ENCODE data around the gene ABLIM2. TPM values are rescaled to one million over a fixed set of nuclear protein-coding genes. Genes with fewer than 3 reads are reported as not detected.

The ABLIM2 gene
- polyA plus RNA-seq, 3 donors: 0.21 TPM; not detected in 2

- Histone ChIP-seq H3K79me2 (ENCODE audit: insufficient read depth, low read length) (no peaks in the 10 kb centered on the region), H3K4me1 (ENCODE audit: control insufficient read depth in 1 of 2, insufficient read depth in 2 of 2, low read length in 2 of 2) (no peaks in the 10 kb centered on the region), H3K9me3 (replicated peaks in 1 of 2; ENCODE audit: control insufficient read depth in 1 of 2, insufficient read depth in 1 of 2, low read length in 2 of 2) (peaks cover 15 to 63% of the 10 kb centered on the region in 2 donors), H3K27ac (ENCODE audit: low read depth in 1 of 2, low read length in 2 of 2) (no peak overlapping the region), H3K27me3 (ENCODE audit: control insufficient read depth in 2 of 2, insufficient read depth in 2 of 2, low read length in 2 of 2) (no peaks in the 10 kb centered on the region), H2AFZ (ENCODE audit: insufficient read depth, low read depth, low read length, poor library complexity, severe bottlenecking) (no peak overlapping the region), H3K4me3 (replicated peaks in 1 of 3; ENCODE audit: low read depth in 2 of 3, low read length in 3 of 3) (no peak overlapping the region), H3K36me3 (replicated peaks in 1 of 2; ENCODE audit: control insufficient read depth in 1 of 2, insufficient read depth in 2 of 2, low read length in 2 of 2) (no peaks in the 10 kb centered on the region), H3K4me2 (replicated peaks; ENCODE audit: extremely low read depth, low read length, poor library complexity, severe bottlenecking) (no peak overlapping the region), H3K9ac (ENCODE audit: insufficient read depth, low read length, poor library complexity, severe bottlenecking) (no peak overlapping the region), H4K20me1 (ENCODE audit: insufficient read depth, low read length) (no peaks in the 10 kb centered on the region)
- Mint-ChIP-seq H3K4me1 (no peaks in the 10 kb centered on the region), H3K27me3 (ENCODE audit: low read depth in 3 of 3) (peaks cover 0 to 10% (median 2%) of the 10 kb centered on the region in 3 donors), H3K36me3 (no peaks in the 10 kb centered on the region), H3K9me3 (peaks cover 23 to 60% (median 55%) of the 10 kb centered on the region in 7 donors), H3K4me3 (no peak overlapping the region), H3K27ac (no peak overlapping the region)
- 94% methylated on average over 17 of the region's 18 CpGs for WGBS (ENCODE audit: insufficient coverage)
- intact Hi-C loops (cut with micrococcal nuclease): no loop called here
- no peak for DNase-seq
- no peak for TF ChIP-seq CTCF (IDR thresholded peaks at IDR 0.05)
Observed at GRCh38 chr4:8060632-8061031, 98.0 kb downstream of the ABLIM2 start.

GRCh38 chr4:8058031-8058479 lies 100.6 kb downstream of the ABLIM2 start:
- TF ChIP-seq CTCF (IDR thresholded peaks at IDR 0.05): no peak
- Histone ChIP-seq H3K79me2 (ENCODE audit: insufficient read depth, low read length) (no peaks in the 10 kb centered on the region), H3K27me3 (ENCODE audit: control insufficient read depth in 2 of 2, insufficient read depth in 2 of 2, low read length in 2 of 2) (no peaks in the 10 kb centered on the region), H3K27ac (ENCODE audit: low read depth in 1 of 2, low read length in 2 of 2) (no peak overlapping the region), H3K4me1 (ENCODE audit: control insufficient read depth in 1 of 2, insufficient read depth in 2 of 2, low read length in 2 of 2) (no peaks in the 10 kb centered on the region), H3K4me3 (replicated peaks in 1 of 3; ENCODE audit: low read depth in 2 of 3, low read length in 3 of 3) (no peak overlapping the region), H3K36me3 (replicated peaks in 1 of 2; ENCODE audit: control insufficient read depth in 1 of 2, insufficient read depth in 2 of 2, low read length in 2 of 2) (no peaks in the 10 kb centered on the region), H3K9ac (ENCODE audit: insufficient read depth, low read length, poor library complexity, severe bottlenecking) (no peak overlapping the region), H3K4me2 (replicated peaks; ENCODE audit: extremely low read depth, low read length, poor library complexity, severe bottlenecking) (no peak overlapping the region), H2AFZ (ENCODE audit: insufficient read depth, low read depth, low read length, poor library complexity, severe bottlenecking) (no peak overlapping the region), H4K20me1 (ENCODE audit: insufficient read depth, low read length) (no peaks in the 10 kb centered on the region), H3K9me3 (replicated peaks in 1 of 2; ENCODE audit: control insufficient read depth in 1 of 2, insufficient read depth in 1 of 2, low read length in 2 of 2) (peaks cover 0 to 57% of the 10 kb centered on the region in 2 donors)
- no peak overlapping the region for H3K27ac Mint-ChIP-seq
- H3K36me3 Mint-ChIP-seq: no peaks in the 10 kb centered on the region
- intact Hi-C loops (cut with micrococcal nuclease): no loop called here
- no peaks in the 10 kb centered on the region for H3K4me1 Mint-ChIP-seq
- H3K9me3 Mint-ChIP-seq: peaks cover 21 to 49% (median 41%) of the 10 kb centered on the region in 7 donors
- no peak overlapping the region for H3K4me3 Mint-ChIP-seq
- peaks cover 2 to 10% (median 3%) of the 10 kb centered on the region in 3 donors for H3K27me3 Mint-ChIP-seq (ENCODE audit: low read depth in 3 of 3)
- DNase-seq: no peak
- WGBS (ENCODE audit: insufficient coverage): 98% methylated on average over 18 of the region's 18 CpGs
